Motor neuron (in vitro differentiated cells): ENCODE results near the gene ADAM12. TPM values are rescaled to one million over a fixed set of nuclear protein-coding genes. Genes with fewer than 3 reads are reported as not detected.
A peak's percentile ranks its signal among the peaks of the same experiment; 100 is the strongest.
"Not testable (repeated sequence)": the region's sequence is repeated elsewhere in the genome, so short reads cannot be mapped to it uniquely, and the experiment has no call there.

Experiments used
- ATAC-seq, 8 experiments: fragments of 200-7000 bp; cut with Tn5 transposase; replicated peaks in 6 of 8; 2 replicates each; pipeline ENCODE4 v1.8.0; 2021; ENCODE audit warnings: mild to moderate bottlenecking in 8 of 8, moderate library complexity in 8 of 8
- H3K27ac ChIP-seq, 2 donors: fragments of 250-450 bp; sonication (Bioruptor Pico); 2 replicates each; pipeline ENCODE4 v1.9.0; 2021; ENCODE audit warnings: antibody characterized with exemption in 2 of 2, mild to moderate bottlenecking in 2 of 2, moderate library complexity in 1 of 2
- H3K4me1 ChIP-seq, 2 donors: fragments of 250-450 bp; sonication (Bioruptor Pico); replicated peaks in 1 of 2; 2 replicates each; pipeline ENCODE4 v1.6.1; 2021; ENCODE audit warnings: antibody characterized with exemption in 2 of 2, mild to moderate bottlenecking in 2 of 2, moderate library complexity in 1 of 2
- H3K4me3 ChIP-seq, 5 donors: fragments of 250-450 bp; sonication (Bioruptor Pico); 2 replicates each; pipeline ENCODE4 v1.9.0; 2021; ENCODE audit warnings: antibody characterized with exemption in 5 of 5, mild to moderate bottlenecking in 5 of 5, moderate library complexity in 4 of 5
- WGBS, 10 experiments: fragments of 450-650 bp; shearing (Covaris generic); methylation state at CpG; one replicate each; pipeline ENCODE4 v1.0.0; 2022; 5-methylcytosine and 5-hydroxymethylcytosine counted together
- in situ Hi-C, 9 experiments: fragments of 400-800 bp; cut with MboI; loops; one replicate each; pipeline ENCODE4 v1.15.0; 2021; ENCODE audit warnings: low sequenced_read_pairs in 9 of 9, low pct_unique_long_range_greater_than_20kb in 2 of 9; ENCODE audit not compliant: unreplicated experiment in 9 of 9
- total RNA-seq, 8 experiments: library from RNA; unstranded; fragments of 300-600 nt; gene quantifications; 2 replicates each; pipeline versions ENCODE4 v1.2.3 to v1.2.4, GENCODE V29; 2022

Gene ADAM12
- total RNA-seq, 8 experiments from 2014 or later, result 0.63 to 62.9 (median 5.5) TPM

DNA sequence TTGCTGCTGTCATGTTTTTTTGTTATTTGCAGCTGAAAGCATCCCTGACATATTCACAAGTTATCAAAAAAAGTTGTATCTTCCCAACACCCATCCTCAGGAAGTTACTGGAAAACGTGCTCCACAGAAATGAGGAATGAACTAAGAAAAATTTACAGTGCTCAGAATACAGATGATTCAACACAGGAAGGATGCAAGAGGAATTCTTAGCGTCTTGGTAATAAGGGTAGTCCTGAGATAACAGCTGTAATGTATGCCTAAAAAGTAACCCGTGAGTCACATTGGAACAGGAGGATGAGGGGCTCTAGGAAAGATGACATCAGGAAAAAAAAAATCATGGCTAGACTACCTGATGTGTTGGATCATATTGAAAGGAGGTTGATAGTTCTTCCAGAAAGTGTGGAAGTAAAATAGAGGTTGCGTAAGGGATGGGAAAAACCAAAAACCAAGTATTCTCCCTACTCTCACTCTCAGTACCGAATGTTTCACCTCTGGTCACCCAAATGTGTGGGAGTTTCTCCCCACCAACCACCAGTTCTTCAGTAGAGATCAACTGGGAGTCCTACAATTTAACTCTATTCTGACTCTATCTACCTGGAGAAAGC lies 3.9 kb downstream of the ADAM12 start:
- Histone ChIP-seq H3K27ac (no peak overlapping the region), H3K4me1 (peaks cover 8 to 10% of the 10 kb centered on the region in 2 donors), H3K4me3 (no peak overlapping the region)
- 5 to 100% (median 87%) methylated on average over 1 to 5 of the region's 5 CpGs; no CpG with 5 or more reads in 1 of the 10 experiments for WGBS, 10 experiments
- ATAC-seq, result no peak
- in situ Hi-C loops, result loop anchor here in 2 of 9 experiments (25.0 kb wide), 4 partner anchors 147 to 397 kb away; no protein-coding TSS in a partner anchor

DNA sequence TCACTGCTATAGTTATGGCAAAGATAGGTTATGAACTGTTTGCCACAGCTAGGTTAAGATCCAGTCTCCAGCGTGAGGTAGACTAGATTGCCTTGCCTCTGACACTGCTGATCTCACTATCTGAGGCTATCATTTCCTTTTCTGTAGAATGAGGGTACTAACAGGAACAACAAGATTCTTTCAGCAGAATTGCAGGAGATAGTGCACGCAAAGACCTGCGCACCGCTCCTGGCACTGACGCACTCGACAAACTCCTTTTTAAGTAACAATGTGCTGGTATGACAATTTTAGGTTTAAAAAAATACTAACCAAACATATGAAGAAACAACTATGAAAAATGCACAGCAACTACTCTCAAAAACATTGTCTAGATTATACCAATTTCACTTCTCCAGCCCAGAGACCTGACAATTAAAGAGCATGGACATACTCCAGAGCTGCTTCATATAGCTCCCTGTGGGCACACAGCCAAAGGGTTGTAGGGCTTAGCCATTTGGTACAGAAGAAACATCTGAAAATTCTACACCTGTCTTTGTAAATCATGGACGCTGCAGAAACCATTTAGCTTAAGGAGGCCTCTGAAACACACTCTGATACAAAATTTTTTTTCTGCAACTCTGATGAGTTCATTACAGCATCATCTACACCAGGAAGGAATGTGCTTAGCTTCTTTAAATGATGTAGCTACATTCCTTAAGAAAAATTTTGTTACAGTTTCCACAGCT lies 7.8 kb downstream of the ADAM12 start:
- in situ Hi-C loops, result loop anchor here in 2 of 9 experiments (25.0 kb wide), 4 partner anchors 143 to 393 kb away; no protein-coding TSS in a partner anchor
- peak in 1 of 8 experiments; percentile 25 for ATAC-seq
- WGBS, 10 experiments, result 60 to 100% (median 95%) methylated on average over 1 to 7 of the region's 7 CpGs

GRCh38 chr10:126379166-126379565 lies 9.1 kb downstream of the ADAM12 start:
- not testable (repeated sequence) for ATAC-seq, H3K4me1 ChIP-seq, H3K4me3 ChIP-seq, H3K27ac ChIP-seq
- in situ Hi-C loops, result loop anchor here in 2 of 9 experiments (25.0 kb wide), 4 partner anchors 142 to 392 kb away; no protein-coding TSS in a partner anchor
- WGBS, 10 experiments, result 80 to 100% (median 100%) methylated on average over 1 of the region's 3 CpGs; no CpG with 5 or more reads in 7 of the 10 experiments

More for the DNA sequence above, 7.8 kb downstream of the ADAM12 start:
- Histone ChIP-seq H3K4me1 (peaks cover 2 to 3% of the 10 kb centered on the region in 2 donors), H3K27ac (no peak overlapping the region), H3K4me3 (no peak overlapping the region)

- 61 to 100% (median 86%) methylated on average over 1 to 2 of the region's 2 CpGs; no CpG with 5 or more reads in 4 of the 10 experiments for WGBS, 10 experiments
- ATAC-seq, result no peak
- Histone ChIP-seq H3K4me1 (peaks cover 2 to 7% of the 10 kb centered on the region in 2 donors), H3K4me3 (no peak overlapping the region), H3K27ac (no peak overlapping the region)
- in situ Hi-C loops, result loop anchor here in 2 of 9 experiments (25.0 kb wide), 4 partner anchors 140 to 390 kb away; no protein-coding TSS in a partner anchor
These were observed 11.3 kb downstream of the ADAM12 start for GRCh38 chr10:126376956-126377355.

DNA sequence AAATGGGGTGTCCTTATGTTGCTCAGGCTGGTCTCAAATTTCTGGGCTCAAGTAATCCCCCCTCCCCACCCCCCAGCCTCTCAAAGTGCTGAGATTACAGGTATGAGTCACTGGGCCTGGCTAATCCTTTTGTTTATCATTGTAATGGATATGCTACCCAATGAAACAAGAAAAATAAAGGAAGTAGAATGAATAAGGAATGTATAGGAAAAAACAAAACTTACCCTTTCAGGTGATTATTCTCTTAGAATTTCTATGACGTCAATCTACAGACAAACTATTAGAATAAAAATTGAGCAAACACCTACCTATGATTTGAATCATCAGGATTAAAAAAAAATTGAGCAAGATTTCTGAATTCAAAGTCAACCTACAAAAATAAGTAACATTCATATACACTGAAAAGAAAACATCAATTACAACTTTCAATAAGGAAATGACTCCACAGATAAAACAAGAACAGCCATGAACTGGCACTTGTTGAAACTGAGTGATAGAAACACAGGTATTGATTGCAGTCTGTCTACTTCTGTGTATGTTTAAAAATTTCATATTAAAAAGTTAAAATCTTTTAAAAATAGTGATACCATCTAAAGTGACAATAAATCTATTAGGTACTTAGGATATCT lies 12.2 kb downstream of the ADAM12 start:
- H3K27ac ChIP-seq, result no peak overlapping the region
- 36 to 100% (median 100%) methylated on average over 1 of the region's 1 CpG; no CpG with 5 or more reads in 1 of the 10 experiments for WGBS, 10 experiments
- no peak for ATAC-seq
- in situ Hi-C loops, result loop anchor here in 2 of 9 experiments (25.0 kb wide), 4 partner anchors 139 to 389 kb away; no protein-coding TSS in a partner anchor
- H3K4me1 ChIP-seq, result peaks cover 2 to 7% of the 10 kb centered on the region in 2 donors
- H3K4me3 ChIP-seq, result no peak overlapping the region

GRCh38 chr10:126375299-126375698 lies 13.0 kb downstream of the ADAM12 start:
- in situ Hi-C loops, result loop anchor here in 2 of 9 experiments (25.0 kb wide), 4 partner anchors 138 to 388 kb away; no protein-coding TSS in a partner anchor
- no peak overlapping the region for H3K4me3 ChIP-seq
- H3K27ac ChIP-seq, result no peak overlapping the region
- H3K4me1 ChIP-seq, result peaks cover 0 to 7% of the 10 kb centered on the region in 2 donors
- ATAC-seq, result no peak

GRCh38 chr10:126374435-126374834 lies 13.8 kb downstream of the ADAM12 start:
- WGBS, 10 experiments, result 48 to 100% (median 78%) methylated on average over 2 of the region's 2 CpGs
- in situ Hi-C loops, result no loop called here
- no peak overlapping the region for H3K4me3 ChIP-seq
- no peak overlapping the region for H3K27ac ChIP-seq
- ATAC-seq, result no peak
- peaks cover 0 to 4% of the 10 kb centered on the region in 2 donors for H3K4me1 ChIP-seq

DNA sequence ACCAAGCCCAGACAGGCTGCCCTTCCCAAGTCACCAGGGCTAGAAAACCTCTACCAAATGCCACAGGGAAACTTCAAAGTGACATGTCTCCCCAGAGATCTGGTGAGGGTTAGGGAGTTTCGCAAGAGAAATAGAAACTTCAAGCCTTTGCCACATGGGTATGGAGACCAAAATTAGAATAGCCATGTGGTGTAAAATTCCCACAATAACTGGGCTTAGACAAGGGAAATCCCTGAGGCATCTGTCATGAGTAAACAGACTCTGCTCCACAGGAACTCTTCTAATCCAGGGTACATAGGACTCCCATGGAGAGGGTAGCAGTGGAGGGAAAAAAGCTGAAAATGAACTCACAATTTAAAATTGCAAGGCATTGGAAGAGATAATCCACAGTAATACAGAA lies 14.3 kb downstream of the ADAM12 start:
- in situ Hi-C loops, result no loop called here
- H3K4me1 ChIP-seq, result peaks cover 0 to 4% of the 10 kb centered on the region in 2 donors
- peak in 2 of 8 experiments; percentile 68 to 74 for ATAC-seq
- 80 to 100% (median 100%) methylated on average over 1 of the region's 1 CpG; no CpG with 5 or more reads in 5 of the 10 experiments for whole genome bisulfite sequencing, 10 experiments
- H3K27ac ChIP-seq, result no peak overlapping the region
- H3K4me3 ChIP-seq, result no peak overlapping the region

DNA sequence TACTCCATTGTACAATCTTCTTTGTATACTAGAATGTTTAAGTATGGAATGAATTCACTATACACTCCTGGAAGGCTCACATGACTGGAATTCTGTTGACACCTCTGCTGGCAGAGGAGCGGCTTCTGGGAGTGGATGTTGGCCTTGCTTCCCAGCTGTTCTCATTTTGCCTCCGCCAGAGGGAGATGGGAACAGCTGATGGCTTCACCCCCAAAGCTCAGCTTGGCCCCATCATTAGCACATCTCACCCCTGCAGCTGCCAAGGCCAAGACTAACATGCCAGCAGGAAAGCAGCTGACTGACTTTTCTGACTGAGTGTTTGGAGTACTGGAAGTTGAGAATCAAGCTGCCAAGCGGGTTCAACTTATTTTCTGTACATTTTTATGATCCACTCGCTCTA lies 15.1 kb downstream of the ADAM12 start:
- in situ Hi-C loops, result no loop called here
- WGBS, 10 experiments, result 29 to 100% (median 87%) methylated on average over 1 to 4 of the region's 4 CpGs; no CpG with 5 or more reads in 5 of the 10 experiments

DNA sequence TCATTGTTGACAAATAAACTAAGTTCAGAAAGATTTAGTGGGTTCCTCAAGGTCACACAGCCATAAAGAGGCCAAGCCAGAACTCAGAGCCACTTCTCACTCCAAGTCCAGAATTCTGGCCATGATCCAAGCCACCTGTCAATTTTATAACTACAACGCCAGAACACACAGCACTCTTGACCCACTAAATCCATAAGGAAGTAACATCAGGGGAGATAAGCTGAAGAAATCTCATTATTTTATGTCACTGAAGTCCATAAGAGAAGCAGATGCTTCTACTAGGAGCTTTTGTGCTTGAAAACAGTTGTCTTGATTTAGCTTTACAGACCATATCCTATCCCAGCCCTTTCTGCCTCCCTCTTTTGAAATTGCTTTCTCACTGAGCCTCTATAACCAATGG lies 15.9 kb downstream of the ADAM12 start:
- no peak overlapping the region for H3K27ac ChIP-seq
- no peak for ATAC-seq
- WGBS, 10 experiments, result 33 to 100% (median 83%) methylated on average over 1 of the region's 1 CpG; no CpG with 5 or more reads in 5 of the 10 experiments
- no peak overlapping the region for H3K4me3 ChIP-seq
- in situ Hi-C loops, result no loop called here
- H3K4me1 ChIP-seq, result peaks cover 0 to 4% of the 10 kb centered on the region in 2 donors

More for the DNA sequence above, 15.1 kb downstream of the ADAM12 start:
- peak in 2 of 8 experiments; percentile 44 to 47 for ATAC-seq
- Histone ChIP-seq H3K4me1 (peaks cover 0 to 4% of the 10 kb centered on the region in 2 donors), H3K27ac (no peak overlapping the region), H3K4me3 (no peak overlapping the region)

GRCh38 chr10:126369125-126369710 lies 19.1 kb downstream of the ADAM12 start:
- ATAC-seq, result peak in 1 of 8 experiments; percentile 24
- peaks cover 0 to 4% of the 10 kb centered on the region in 2 donors for H3K4me1 ChIP-seq
- no peak overlapping the region for H3K27ac ChIP-seq
- in situ Hi-C loops, result no loop called here
- H3K4me3 ChIP-seq, result no peak overlapping the region
- 13 to 100% (median 53%) methylated on average over 1 to 3 of the region's 4 CpGs; no CpG with 5 or more reads in 2 of the 10 experiments for WGBS, 10 experiments

GRCh38 chr10:126357169-126357568 lies 31.1 kb downstream of the ADAM12 start:
- in situ Hi-C loops, result no loop called here
- peaks cover 0 to 10% of the 10 kb centered on the region in 2 donors for H3K4me1 ChIP-seq
- no peak overlapping the region for H3K4me3 ChIP-seq
- H3K27ac ChIP-seq, result no peak overlapping the region
- no peak for ATAC-seq
